ENCODE measurements around the gene RBM6.

Gene RBM6

DNA sequence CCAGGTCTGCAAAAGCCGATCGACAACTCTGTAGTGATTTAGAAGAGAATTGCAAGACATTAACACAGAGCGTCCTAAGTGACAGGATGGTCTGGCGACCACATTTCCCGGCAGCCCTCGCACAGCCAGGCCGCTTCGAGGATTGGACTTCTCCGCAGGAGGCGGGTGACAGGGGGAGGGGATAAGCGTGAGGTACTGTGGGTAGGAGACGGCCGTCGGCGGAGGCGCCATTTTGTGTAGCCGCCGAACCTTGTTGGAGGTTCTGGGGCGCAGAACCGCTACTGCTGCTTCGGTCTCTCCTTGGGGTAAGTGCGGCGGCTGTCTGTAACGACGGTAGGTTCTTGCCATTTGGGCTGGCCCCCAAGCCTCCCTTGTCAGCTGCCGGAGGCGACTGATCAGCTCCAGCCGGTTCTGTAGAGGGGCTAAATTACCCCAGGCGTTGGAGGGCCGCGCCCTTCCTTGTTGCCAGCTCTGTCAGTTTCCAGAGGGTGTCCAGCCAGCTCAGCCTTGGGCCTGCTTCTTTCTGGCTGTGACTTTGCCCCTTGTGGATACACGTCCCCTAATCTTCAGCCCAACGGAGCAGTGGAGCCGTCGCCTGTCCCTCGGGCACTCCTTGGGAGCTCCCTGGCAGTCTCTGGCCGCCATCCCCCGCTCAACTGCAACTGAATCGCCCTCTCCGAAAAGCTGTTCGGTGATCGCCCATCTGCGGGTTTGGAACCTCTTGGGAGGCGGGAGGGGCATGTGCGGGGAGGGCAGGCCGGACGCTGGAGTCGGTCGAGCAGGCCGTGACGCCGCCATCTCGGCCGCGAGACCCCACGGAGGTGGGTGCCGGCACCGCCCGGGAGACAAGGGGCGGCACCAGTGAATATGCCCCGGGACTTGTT lies 149.0 kb downstream of the RBM6 start, which contains the start of gene RBM5:
Gene RBM5, plus strand, starts transcription at position 195 of the 884 bp plus-strand sequence. CDS start 1,516 bp downstream, outside the sequence.
- peak; percentile 87 to 91 (median 87) for DNase-seq (ENCODE audit: low read depth in 3 of 3)

DNA sequence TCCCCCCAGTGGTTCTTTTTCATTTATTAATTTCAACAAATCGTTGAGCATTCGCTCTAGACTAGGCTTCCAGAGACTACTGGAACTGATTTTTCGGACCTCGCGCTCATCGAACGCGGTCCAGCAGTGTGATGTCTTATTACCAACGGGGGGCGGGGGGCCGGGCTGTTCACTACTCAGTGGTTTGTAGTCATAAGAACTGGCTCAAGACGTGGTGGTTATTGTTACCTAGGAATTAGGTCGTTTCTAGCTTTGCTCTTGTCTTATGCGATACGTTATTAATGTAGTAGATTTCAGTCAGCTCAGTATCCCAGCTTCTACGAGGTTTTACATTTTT lies 149.6 kb downstream of the RBM6 start:
- DNase-seq (ENCODE audit: low read depth in 3 of 3), result peak in 1 of 3 donors; percentile 4

DNA sequence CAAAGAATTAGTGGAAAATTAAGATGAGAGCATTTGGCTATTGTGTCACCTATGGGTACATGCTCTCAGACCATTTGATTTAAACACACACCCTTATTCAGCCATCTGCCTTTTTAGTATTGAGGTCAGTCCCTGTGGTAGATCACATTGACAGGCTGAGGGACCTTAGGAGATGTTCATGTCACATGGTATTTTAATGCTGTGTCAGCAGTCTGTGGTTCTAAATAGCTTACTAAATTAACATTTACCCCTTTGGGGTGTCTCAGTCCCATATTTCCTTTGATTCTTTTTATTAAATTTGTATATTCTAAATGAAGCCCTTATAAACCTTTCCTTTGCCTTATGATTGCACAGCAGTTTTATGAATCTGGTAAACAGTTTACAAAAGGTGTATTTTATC lies 151.0 kb downstream of the RBM6 start:
- no peak for DNase-seq (ENCODE audit: low read depth in 3 of 3)

DNA sequence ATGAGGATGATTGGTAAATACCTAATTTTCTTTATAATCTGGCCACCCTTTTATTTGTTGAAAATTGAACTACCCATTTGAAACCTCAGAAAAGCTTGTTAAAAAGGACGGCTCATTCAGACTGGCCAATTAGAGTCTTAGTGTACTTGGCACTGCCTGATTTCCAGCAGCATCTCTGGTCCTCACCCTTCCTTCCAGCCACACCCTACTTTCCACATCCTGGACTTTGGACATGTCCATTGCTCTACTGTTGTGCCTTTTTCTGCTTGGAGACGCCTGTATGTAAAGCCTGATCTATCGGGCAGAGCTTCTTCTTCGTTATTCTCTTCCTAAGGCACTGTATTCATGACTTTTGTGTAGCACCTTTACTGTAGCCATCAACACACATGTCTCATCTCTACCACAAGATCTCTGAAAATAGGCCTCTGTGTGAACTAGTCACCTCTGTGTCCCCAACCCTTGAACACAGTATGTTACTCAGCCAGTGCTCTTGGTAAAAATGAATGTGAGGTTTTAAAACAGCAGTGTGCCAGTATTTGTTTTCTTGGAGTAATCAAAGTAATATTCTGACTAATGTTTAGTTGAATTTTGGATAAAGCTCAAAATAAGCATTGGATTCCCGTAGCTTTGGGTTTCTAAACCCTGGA lies 155.5 kb downstream of the RBM6 start:
- DNase-seq (ENCODE audit: low read depth in 3 of 3), result no peak

DNA sequence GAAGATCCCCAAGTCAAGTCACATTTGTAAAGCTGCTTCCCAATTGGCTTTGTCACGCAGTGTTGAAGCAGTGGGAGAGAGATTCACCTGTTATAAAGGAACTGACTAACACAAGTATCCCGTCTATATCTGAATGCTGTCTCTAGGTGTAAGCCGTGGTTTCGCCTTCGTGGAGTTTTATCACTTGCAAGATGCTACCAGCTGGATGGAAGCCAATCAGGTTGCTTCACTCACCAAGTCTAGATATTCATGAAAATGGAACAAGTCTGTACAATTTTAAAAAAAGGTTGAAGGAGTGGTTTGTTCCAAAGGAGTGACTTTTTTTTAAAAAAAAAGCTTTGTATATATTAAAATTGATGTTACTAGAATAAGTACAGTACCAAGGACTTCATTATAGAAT lies 160.4 kb downstream of the RBM6 start:
- no peak for DNase-seq (ENCODE audit: low read depth in 3 of 3)

DNA sequence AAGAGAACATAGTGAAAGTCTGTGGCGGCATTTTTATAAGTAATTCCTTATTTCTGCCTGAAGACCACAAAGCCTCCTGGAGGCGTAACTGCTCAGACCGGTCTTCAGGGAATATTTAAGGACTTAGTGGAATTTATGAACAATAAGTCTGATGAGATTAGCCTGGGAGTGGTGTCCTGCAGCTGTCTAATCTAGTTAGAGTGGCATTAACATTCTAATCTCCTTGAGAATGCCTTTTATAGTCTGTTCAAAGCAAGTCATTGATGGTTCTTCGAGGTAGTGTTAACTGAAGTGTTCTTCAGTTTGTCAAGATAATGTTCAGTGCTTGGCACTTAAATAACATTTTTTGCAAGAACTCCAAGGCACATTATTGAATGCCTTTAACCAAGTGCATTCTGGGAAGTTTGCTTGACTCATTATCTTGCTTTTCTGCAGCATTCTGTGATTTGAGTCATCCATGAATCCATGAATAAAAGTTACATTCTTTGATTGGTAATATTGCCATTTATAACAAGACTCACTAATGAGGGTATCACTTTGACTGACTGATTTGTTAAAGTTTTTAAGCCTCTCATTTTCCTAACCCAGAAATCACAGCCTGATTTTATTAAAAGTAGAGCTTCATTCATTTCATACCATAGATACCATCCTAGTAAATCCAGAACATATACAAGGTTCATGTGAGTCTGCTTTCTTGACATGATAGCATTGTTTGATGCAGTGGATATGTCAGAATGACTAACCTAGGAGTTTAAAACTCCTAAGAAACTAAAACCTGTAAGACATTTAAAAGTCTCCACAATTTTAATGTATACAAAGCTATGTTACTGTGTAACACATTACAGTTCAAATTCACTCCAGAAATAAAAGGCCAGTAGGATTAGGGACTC lies 161.3 kb downstream of the RBM6 start:
- no peak for DNase-seq (ENCODE audit: low read depth in 3 of 3)

DNA sequence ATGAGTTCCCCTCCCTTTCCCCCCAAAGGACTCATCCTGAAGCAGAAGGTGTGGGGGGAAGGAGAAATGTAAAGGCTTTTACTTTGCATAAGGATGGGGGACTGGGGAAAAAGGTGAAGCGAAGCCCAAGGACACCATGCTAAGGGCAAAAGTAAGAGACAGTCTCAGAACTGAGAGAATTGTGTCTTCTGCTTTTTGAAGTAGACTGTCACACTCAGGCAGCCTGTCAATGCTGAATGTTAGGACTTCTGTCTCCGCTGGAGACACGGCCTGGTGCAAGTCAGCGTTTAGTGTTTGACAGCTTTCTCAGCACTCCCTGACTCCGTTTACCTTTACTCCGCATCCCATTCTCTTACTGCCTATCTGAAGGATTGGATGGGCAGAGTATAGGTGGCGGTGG lies 162.6 kb downstream of the RBM6 start:
- no peak for DNase-seq (ENCODE audit: low read depth in 3 of 3)

DNA sequence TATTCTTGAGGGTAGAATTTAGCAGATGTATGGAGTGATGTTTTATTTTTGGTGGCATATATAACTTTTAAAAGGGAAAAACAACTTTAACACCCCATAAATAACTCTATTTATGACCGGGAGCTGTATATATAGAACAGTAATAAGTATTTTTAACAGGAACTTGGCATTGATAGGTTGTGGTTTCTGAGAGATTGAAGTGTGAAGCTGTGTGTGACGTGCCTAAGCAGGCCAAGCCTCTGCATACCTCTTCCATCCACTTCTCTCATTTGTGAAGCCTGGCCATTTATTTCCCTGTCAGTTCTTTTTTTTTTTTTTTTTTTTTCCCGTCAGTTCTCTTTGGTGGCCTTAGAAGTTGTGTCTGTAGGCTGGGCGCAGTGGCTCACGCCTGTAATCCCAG lies 171.8 kb downstream of the RBM6 start:
- no peak for DNase-seq (ENCODE audit: low read depth in 3 of 3)

DNA sequence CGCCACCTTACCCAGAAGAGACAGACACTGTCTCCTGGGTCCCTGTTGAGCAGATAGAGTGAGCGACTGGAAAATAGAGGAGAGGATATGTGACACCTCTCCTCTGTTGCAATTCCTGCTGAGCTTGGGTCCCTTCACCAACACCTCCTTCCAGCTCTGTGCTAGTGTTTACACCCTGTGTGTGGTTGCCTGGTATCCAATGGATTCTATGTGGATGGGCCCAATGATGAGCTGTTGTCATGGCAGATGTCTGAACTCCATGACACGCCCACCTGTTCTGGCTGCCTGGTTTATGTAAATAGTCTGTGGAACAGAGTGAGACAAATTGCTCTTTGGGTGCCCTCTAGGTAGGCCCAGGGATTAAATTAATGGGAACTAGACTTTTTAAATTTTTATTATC lies 172.5 kb downstream of the RBM6 start:
- DNase-seq (ENCODE audit: low read depth in 3 of 3), result no peak

DNA sequence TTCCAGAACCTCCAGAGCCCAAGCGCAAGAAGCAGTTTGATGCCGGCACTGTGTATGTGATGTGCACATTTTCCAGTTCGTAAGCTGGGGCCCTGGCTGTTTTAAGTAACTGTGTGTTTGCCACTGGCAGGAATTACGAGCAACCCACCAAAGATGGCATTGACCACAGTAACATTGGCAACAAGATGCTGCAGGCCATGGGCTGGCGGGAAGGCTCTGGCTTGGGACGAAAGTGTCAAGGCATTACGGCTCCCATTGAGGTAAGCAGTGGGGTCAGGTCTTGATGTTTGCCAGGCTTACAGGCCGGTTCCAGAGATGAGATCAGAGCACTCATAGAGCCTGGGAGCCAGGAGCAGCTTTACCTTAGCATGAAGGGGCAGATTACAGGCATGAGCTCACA lies 177.2 kb downstream of the RBM6 start:
- DNase-seq (ENCODE audit: low read depth in 3 of 3), result no peak

DNA sequence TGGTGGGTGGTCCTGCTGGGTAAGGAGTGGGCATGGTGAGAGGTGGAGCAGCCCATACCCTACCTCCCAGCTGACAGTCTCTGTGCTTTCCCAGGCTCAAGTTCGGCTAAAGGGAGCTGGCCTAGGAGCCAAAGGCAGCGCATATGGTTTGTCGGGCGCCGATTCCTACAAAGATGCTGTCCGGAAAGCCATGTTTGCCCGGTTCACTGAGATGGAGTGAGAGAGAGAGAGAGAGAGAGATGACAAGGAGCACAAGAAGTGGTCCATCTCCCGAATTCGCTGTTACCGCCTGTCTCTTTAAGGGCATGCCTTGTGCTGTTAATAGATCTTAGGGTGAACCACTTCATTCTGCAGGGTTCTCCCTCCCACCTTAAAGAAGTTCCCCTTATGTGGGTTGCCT lies 178.3 kb downstream of the RBM6 start:
- DNase-seq (ENCODE audit: low read depth in 3 of 3), result no peak

DNA sequence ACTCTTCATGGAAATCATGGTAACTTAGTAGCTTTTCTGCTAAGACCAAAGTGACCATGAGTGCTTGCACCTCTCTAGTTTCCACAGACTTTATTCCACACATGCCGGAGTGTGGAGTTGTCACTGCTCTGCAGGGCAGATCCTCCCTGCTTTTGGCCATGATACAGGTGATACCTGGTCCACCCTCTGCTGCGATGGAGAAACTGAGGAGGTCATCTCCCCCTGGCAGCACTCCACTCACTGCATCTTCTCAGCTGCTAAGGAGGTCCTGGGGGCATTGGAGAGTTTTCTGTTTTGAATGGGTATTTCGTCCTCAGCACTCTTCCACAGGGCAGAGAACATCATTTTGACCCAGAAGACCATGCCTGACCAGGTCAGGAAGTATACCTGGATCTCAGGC lies 179.8 kb downstream of the RBM6 start:
- no peak for DNase-seq (ENCODE audit: low read depth in 3 of 3)

DNA sequence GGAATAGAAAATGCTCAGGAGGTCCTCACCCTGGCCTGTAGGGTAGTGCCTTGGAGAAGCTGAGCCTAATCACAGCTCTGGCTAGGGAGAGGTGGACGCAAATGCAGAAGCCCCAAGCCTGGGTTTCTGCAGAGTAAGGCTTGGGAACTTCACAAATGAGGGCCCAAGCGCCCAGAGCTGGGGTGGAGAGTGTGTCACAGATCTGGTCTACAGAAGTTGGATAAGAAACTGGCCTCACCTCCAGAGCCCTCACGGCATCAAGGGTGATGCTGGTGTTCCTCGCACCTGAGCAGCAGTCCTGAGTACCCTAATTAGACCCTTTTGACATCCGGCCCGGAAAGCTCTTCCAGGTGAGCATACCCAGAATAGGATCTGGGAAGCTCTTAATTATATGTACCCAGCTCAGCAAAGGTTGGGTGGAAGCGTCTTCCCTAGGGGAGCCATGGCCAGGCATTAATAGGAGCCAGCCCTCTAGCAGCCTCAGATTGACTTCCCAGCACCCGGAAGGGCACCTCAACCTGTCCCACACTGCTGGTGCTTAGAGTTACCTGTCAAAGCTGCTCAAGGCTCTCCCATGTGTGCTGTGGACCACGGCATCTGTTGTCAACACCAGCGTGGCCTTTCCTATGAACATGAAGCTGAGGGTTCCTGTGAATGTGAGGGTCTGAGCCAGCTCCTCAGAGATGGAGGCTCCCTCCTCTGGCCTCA lies 180.6 kb downstream of the RBM6 start:
- no peak for DNase-seq (ENCODE audit: low read depth in 3 of 3)

DNA sequence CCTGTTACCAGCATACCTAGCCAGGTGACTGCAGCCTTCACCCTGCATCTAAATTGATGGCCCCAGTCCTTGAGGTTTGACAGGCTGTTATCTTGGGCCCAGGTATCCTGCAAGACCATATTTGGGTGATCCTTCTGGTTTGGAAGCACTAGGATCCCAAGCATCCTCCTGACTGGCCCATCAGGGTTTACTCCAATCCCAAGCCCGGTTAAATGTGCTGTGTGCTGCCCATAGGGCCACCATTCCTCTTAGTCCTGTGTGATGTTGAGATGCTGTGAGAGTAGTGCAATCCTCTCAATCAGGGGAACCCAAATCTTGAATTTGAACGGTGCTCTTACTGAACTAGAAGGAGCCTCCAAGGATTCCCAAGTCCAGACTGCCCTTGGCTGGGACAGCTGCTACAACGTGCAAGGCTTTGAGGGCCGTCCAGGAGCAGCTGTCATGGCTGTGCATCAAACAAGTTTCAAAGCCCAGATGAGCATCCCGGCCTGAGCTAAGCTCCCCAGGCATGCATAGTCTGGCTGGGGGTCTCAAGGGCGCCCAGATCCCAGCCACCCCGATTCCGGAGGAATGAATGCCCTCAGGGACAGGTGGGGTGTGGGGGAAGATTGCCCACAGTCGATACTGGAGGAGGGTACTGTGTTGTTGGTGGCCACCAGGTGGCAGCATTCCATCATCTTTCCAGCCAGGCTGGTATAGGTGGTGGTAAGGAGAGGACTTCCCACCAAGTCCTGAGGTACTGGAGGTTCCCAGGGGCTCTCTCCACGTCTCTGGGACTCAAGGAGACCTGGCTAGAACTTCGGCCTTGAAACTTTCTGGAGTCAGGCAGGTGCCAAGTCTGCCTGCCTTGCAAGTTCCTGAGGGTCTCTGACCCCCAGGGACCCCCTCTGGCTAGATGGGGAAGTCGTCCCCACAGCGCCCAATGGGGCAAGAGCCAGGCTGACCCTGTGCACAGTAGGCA lies 181.4 kb downstream of the RBM6 start:
- peak; percentile 44 to 72 (median 45) for DNase-seq (ENCODE audit: low read depth in 3 of 3)

DNA sequence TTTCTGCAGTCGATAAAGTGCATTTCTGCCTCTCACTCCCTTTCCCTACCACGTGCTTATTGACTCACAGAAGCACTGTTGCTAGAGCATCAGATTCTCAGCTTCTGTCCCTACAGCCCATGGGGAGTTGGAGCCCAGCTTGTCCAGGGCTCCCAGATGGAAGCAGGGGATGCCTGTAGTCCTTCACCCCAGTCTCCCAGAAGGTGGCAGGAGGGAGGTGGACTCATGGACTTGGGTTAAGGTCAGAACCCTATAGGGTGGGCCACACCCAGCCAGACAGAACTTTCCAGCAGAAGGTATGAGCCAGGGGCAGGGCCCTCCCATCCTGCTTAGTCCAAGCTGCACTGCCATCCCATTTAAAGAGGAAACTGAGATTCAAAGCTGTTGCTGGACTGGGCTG lies 182.1 kb downstream of the RBM6 start:
- no peak for DNase-seq (ENCODE audit: low read depth in 3 of 3)

DNA sequence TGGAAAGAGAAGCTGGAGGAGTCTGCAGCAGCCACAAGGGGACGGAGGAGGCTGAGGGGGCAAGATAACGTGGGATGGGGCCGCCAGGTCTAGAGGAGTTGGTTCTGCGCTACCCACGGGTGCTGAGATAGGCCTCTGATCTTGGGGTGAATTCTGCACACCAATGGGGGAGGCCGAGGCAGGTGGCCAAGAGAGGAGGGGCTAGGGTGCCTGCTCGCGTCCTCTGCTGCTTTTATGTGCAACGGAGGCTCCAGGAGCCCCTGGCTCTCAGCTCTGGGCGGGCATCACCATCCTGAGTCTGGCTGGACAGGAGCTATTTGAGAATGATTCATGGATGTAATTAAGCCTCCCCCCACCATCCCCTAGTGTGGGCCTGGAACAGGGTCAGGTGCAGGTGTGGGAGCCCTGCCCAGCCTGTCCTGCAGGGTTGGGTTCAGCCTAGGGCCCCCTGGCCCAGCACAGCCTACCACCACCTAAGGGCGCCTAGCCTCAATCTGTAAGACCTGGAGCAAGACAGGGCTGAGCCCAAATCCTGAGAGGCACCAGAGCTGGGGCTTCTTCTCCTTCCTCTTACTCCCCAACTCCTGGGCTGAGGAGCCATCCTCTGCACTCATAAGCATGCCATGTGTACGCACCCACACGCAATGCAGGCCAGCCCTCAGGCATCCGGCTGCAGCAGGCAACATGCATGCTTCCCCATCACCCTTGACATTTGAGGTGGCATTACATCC lies 182.9 kb downstream of the RBM6 start:
- no peak for DNase-seq (ENCODE audit: low read depth in 3 of 3)

DNA sequence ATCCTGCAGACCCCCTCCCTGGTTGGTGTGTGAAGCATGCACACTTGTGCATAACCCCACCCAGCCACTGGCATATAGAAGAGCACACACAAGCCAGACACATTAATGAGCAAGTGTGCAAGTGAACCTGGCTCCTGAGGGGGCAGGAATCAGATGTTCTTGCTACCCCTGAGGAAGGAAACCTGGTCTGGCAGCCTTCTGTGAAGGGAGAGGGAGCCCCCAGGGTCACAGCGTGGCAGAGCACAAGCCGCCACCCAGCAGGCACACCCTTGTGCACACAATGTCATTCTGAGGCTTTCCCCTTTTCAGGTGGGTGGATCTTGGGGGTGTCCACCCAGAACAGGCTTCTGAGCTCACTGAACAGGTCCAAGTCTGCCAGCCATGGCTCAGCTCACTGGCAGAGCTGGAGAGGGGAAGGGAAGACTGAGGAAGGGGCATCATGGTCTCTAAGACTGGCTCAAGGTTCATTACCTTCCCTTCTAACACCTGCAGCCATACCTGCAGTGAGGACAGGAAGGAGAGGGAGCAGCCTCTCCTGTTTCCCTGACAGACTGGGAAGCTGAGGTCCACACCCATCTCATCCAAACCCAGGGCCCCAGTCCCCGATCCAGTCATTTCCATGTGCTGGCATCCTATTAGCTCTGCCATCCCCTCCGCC lies 183.6 kb downstream of the RBM6 start:
- no peak for DNase-seq (ENCODE audit: low read depth in 3 of 3)

DNA sequence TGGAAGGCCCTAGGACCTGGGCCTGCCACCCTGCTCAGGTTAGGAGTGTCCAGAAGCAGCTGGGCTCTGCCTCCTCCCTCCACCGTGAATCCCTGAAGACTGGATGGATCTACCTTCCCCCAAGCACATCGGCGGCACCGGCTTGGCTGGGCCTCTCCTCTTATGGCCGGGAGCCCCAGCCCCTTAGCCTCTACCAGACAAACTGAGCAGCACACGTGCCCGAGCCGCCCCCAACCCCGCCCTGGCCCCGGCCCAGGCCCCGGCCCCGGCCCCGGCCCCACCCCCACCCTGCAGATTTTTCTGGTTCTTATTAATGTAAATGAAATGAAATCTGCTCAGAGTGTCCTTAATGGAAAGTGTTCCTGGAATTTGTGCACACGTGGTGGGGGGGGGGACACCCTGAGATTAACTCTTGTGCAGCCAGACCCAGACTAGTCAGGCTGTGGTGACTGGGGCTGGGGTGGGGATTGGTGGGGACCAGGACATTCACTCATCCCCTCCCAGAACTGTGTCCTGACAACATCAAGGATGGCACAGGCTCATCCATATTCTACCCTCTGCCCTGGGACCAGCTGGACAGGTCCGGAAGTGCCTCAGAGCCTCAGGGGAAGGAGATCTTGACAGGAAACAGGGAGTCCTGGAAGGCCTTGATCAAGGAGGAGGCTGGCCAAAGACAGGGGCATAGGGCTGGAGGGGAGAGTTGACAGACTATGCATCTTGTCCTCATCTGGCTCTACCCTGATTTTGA lies 184.3 kb downstream of the RBM6 start:
- no peak for DNase-seq (ENCODE audit: low read depth in 3 of 3)

DNA sequence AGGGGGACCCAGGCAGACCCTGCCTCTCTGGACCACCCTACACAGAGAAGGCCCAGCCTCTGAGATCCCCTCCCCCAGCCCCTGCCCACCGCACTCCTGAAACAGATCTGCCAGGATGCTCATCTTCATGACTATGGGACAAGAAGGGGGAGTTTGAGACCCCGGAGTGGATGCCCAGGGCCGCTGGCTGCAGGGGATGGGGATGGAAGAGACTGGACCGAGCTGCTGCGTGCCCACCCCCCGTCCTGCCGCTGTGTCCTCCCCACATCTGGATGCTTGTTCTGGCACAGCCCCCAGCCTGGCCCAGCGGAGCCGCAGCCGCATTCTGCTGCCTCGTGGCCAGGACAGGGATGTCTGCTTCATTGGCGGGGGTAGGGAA lies 184.8 kb downstream of the RBM6 start:
- DNase-seq (ENCODE audit: low read depth in 3 of 3), result no peak

Measured in stimulated activated CD4-positive, alpha-beta T cell treated with anti-CD3 and anti-CD28 coated beads, TNF-alpha, amount 100 ng/mL, for 48 hours (primary cell).